RKO (cell line): ENCODE measurements around the gene LRRC45.

Experiments used
- DNase-seq: peaks from one replicate; pipeline ENCODE4 v3.0.0-alpha.2; 2016; ENCODE audit warnings: low spot score

LRRC45 gene

GRCh38 chr17:82008258-82008940 is 14.7 kb upstream of the LRRC45 start:
- DNase-seq = no peak

DNA sequence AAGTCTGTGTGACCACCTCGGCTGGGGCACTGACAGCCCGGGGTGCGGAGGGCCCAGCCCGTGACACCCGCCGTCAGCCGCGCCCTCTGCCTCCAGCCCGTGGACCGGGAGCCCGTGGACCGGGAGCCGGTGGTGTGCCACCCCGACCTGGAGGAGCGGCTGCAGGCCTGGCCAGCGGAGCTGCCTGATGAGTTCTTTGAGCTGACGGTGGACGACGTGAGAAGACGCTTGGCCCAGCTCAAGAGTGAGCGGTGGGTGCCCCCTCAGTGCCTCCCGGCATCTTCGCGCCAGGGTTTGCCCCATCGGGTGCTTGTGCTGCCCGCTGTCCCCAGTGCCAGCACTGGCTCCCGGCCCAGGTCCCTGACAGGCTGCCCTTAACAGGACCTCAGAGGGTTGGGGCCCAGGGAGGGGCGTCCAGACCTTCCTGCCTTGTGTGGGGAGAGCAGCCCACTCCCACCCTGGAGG is 14.1 kb upstream of the LRRC45 start:
- DNase-seq = no peak

GRCh38 chr17:82009413-82009812 is 13.7 kb upstream of the LRRC45 start:
- DNase-seq = no peak

DNA sequence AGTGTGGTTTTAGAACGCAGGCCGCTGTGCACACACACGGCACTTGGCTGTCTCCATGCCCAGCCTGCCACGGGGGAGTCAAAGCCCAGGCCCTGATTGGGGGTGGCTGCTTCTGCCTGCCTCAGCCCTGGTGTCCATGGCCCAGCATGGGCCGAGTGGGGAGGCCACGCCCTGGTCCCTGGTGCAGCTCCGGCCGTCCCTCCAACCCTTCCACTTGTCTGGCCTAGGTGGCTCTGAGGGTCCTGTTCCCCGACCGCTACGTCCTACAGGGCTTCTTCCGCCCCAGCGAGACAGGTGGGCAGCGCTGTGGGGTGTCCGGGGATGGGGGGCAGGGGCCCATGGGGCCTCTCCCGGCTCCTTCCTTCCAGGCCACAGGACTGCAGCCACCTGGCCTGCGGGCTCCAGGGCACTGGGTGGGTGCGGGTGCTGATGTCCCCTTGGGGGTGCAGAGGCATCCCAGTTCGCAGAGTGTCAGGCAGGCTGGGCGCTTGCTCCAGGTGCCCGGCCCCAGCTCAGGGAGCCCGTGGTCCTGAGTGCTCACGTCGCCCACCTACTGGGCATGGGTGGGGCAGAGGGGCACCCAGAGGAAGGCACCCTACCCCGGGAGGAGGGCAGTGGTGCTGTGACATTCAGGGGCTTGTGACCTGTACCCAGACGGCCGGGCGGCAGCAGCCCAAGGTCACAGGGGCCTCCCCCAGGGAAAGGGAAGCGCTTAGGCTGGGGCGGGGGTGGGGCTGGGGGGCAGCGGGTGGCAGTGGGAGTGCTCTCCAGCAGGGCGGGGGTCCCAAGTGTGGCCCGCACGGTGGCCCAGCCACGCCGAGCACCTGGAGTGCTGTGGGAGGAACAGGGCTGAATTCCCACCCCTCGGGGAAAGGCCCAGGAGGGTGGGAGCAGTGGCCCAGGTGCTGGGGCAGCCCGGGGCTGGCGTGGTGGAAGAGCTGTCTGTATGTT is 12.3 kb upstream of the LRRC45 start:
- DNase-seq = no peak

GRCh38 chr17:82011617-82012187 is 11.4 kb upstream of the LRRC45 start:
- no peak for DNase-seq

- no peak for DNase-seq
These were observed 10.9 kb upstream of the LRRC45 start for GRCh38 chr17:82012261-82012639.

DNA sequence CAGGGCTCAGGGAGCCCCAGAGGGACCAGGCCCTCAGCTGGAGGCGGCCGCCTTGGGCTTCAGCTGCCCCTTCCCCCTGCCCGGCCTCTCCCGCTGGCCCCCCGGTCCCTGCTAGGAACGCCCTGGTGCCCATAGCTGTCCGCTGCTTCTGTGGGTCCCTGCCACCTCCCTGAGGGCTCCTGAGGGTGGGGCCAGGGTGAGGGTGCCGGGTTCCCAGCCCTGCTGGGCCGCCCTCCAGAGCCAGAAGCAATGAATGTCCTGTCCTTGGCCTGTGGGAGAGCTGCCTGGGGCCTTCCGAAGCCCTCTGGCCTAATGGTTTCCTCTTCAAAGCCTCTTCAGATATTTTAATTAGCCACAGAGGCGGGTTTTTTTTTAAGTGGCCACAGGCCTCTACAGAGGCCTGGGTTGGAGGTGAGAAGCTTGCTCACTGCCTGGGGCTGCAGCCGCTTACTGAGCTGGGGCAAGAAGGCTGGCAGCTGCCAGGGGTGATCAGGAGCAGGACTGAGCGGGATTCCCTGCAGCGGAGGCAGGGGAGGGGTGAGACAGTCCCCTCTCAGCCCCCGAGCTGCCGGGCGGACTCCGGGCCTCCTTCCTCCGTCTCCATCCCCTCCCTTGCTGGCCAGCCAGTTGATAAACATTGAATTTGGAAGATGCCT is 10.3 kb upstream of the LRRC45 start:
- no peak for DNase-seq

DNA sequence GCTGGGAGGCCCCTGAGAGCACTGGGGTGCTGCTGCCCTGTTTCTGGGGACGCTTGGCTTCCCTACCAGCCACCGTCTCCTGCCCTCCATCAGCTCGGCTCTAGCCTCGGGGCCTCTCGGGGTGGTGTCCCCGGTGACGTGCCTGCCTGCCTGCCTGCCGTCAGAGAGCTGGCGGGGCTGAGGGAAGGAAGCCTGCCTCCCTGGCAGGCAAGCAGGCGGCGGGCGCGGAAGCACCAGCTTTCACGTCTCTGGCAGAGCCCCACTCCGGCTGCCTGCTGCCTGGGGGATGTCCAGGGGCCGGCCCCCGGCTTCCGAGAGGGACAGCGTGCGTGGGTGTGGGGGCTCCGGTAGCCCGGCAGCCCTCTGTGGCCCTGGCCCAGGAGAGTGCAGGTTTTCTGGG is 9.8 kb upstream of the LRRC45 start:
- DNase-seq = no peak

DNA sequence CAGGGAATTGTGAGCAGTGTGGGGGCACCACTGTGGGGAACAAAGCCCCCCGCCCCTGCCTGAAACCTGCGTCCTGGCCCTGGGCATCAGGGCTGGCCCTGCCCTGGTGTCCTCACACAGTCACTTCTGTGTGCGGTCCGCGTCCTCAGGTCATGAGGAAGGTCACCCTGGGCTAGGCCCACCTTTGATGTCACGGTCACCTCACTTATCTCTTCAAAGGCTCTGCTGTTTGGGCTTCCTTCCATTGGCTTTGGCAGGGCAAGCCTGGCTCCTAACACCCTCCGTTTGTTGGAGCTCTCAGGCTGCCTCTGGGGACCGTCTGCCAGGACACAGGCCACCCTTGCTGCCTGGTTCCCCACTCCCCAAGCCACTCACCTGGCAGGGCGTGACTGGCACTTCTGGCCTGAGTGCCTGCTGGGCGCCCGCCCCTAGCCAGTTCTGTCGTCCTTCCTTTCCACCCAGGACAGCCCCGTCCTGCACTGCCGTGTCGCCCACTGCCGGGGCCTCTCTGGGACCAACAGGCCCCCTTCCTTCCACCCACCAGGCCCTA is 9.3 kb upstream of the LRRC45 start:
- DNase-seq = no peak

- no peak for DNase-seq
These were observed 8.7 kb upstream of the LRRC45 start for GRCh38 chr17:82014432-82014831.

- DNase-seq = no peak
These were observed 8.2 kb upstream of the LRRC45 start for GRCh38 chr17:82014971-82015310.

GRCh38 chr17:82015311-82015971 is 7.7 kb upstream of the LRRC45 start:
- DNase-seq = no peak

DNA sequence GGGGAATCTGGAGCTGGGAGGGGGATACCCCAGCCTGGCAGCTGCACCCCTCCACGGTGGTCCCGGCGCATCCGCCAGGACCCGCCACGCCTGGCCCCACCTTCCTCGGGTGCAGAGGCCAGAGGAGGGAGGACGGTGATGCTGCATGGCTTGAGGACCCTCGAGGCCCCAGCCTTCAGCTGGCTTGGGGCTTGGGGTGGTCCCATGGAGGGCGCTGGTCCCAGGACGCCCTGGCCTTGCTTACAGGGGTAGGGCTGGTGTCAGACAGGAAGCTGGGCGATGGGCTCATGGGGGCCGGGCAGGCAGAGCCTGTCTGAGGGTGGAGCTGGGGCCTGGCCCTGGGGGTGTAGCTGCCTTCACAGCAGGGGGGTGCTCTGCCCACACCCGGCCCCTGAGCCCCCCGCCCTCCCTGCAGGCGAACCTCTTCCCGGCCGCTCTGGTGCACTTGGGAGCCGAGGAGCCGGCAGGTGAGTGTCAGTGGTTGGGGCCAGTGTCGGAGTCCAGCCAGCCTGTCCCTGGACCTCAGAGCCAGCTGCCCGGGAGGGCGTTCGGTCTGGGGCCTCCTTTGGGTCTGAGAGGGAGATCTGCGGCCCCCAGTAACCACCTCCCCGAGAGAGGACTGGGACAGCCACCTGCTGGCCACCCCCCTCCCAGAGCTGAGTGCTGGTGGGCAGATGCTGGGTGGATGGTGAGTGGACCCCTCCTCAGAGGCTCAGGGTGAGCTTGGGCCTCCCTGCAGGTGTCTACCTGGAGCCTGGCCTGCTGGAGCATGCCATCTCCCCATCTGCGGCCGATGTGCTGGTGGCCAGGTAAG is 6.8 kb upstream of the LRRC45 start:
- DNase-seq = no peak

DNA sequence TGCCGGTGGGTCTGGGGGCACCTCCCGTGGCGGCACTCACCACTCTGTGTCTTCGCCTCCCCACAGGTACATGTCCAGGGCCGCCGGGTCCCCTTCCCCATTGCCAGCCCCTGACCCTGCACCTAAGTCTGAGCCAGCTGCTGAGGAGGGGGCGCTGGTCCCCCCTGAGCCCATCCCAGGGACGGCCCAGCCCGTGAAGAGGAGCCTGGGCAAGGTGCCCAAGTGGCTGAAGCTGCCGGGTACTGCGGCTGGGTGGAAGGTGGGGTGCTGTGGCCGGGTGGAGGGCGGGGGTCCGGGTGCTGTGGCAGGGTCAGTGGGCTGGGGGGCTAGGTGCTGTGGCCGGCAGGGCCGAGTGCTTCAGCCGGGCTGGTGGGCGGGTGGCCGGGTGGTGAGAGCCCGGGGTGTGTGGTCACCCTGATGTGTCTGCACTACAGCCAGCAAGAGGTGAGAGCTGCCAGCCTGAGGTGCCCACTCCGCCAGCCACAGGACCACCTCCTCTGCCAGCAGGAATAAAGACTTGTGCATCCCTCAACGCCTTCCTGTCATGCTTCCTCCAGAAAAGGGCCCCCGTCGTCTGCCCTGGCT is 6.1 kb upstream of the LRRC45 start:
- DNase-seq = no peak

DNA sequence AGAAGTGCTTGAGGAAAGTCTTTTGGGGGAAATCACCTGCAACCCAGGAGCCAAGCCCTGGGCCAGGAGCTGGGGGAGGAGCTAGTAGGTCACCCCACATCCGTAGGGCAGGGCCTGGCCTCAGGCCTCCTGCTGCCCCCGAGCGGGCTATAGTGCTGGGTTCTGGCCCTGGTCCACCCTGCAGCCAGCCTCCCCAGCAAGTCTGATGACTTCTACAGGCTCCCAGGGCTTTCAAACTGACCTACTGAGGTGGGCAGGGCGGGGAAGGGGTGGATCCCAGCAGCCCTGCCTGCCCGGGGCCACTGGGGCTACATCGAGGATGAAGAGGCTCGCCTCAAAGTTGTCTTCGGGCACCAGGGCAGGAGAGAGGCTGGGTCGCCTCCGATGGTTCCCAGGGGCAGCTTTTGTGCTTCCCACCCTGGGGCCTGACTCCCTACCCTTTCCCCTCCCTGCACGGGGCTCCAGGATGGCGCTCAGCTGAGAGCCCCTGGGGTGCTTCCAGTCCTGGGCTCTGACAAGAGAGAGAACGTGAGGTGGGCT is 5.4 kb upstream of the LRRC45 start:
- DNase-seq = no peak

GRCh38 chr17:82018152-82018988 is 4.7 kb upstream of the LRRC45 start:
- no peak for DNase-seq

- no peak for DNase-seq
These were observed 4.0 kb upstream of the LRRC45 start for GRCh38 chr17:82018989-82019689.
